ENCODE results near the gene STXBP2.

The STXBP2 gene

DNA sequence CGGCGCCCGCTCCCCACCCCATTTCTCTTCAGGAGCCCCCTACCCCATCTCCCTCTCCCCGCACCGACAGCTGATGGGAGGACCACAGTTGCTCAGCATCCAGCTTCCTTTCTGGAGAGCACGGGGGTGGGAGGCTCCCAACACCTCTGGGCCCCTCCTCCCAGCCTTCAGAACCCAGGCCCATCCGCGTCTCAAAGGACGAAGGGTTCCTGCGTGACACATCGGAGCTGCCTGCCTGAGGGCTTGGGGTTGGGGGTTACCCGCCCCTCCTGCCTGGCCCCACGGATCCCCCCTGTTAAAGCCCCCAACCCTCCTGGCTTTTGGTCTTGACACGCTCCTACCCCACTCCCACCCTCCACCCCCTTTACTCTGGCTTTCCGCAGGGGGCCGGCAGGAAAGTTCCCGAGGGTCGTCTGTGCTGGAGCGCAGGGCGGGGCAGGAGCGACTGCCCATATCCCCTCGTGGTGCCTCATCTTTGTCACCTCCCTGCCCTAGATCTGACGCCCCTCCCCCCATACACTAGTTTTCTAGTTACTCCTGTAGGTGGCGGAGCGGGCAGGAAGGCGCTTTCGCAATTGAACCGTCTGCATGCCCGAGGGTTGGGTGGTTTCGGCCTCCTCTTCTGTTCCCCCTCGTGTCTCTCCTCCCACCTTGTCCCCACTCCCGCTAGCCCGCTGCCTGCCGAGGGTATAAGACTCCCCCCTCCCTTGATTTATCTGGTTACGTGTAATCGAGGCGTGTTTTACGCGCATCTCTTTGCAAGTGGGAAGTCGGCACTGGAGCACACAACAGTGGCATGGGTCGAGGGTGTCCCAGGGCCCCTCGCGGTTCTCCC lies 44.6 kb downstream of the STXBP2 start:
- peak; percentile 90 for DNase-seq

GRCh38 chr19:7682175-7682855 lies 45.4 kb downstream of the STXBP2 start:
- DNase-seq, result no peak

DNA sequence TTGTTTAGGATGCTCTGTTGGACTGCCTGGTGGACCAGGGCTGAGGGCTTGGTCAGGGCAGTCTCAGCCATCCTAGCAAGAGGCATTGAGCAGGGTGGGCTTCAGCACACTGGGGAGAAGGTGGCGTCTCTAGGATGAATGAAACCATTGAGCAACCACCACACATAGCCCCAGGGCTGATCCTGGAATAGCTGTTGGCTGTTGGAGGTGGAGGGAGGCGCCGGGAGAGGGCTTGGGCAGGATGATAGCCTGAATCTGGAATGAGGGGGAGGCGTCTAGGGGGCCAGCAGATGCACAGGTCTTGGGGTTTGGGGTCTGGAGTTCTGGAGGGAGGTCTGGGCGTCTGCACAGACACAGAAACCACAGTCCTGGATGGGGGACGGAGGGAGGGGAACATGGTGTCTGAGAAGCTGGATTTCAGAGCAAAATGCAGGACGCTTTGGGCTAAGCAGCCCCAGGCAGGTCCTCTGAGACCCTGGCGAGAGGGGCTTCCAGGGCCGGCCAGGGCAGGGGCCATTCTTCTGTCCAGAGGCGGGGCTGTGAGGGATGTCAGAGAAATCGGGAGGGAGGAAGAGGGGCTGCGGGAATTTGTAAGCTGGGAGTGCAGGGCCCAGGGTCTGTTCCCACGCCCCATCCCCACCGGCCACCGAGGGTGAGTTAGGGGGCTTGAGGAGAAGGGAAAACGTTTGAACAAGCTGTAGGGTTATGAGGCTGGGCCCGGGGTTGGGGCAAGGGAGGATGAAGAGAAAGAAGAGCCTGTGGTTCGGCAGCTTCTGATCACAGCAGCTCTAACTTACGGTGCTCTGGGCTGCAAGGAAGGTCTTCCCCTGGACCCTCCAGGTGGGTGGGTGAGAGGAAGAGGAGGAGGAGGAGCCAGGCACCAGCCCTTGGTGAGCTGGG lies 48.9 kb downstream of the STXBP2 start:
- no peak for DNase-seq

DNA sequence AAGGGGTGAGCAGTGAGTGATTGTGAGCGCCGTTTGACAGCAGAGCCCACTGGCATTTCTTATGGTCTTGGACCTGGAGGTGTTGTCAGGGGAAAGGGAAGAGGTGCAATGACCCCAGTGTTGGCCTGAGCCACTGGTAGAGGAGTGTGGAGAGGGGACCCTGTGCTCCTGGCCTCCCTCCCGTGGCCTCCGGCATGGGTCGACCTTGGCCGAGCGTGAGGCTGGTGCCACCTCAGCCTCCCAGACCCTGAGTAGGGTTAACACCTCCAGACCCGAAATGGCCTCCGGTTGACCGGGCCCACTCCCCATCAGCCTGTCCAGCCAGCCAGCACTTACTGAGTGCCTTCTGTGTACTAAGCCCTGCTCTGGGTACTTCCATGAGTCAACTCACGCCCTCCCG lies 50.3 kb downstream of the STXBP2 start:
- no peak for DNase-seq

DNA sequence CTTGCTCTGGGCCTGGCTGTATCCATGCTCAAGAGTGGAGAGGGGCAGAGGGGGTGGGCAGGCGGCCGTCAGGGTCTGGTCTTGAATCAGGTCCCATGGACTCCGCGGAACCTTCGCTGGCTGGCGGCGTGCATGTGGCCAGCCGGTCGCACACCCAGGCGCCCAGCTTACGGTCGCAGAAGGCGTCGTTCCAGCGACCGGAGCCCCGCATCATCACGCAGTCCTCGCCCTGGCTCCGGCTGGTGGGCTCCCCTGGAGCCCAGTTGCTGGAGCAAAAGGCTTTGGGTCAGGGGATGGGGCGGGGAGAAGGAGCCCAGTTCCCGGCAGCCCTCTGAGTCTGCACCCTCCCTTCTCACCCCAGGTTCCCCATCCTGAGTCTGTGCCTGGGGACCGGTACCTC lies 52.3 kb downstream of the STXBP2 start:
- no peak for DNase-seq

- peak; percentile 44 to 49 for DNase-seq
These were observed 53.9 kb downstream of the STXBP2 start for GRCh38 chr19:7690779-7691258.

- peak; percentile 39 to 49 for DNase-seq
These were observed 54.6 kb downstream of the STXBP2 start for GRCh38 chr19:7691497-7691896.

GRCh38 chr19:7692417-7693088 lies 55.6 kb downstream of the STXBP2 start:
- peak; percentile 48 to 61 for DNase-seq

DNA sequence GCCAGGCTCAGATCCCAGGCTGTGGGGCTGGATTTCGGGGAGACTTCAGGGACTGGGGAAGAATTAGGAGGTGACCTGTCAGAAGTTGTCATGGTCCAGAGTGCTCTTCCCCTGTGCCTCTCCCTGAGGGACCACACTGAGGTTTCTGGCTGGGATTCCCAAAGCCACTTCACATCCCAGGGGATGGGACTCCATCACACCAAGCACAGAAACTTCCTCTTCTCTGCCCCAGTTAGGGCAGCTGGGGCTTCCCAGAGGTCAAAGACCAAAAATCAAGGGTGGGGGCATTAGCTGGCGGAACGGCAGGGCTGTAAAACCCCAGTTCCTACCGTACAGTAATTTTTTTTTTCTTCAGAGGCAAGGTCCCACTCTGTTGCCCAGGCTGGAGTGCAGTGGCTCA lies 57.6 kb downstream of the STXBP2 start:
- no peak for DNase-seq

All from CD4-positive, alpha-beta T cell treated with Interleukin-4 for 1 hour (primary cell).